KBM-7 (cell line): ENCODE data around the gene MMP25.
A peak's percentile ranks its signal among the peaks of the same experiment; 100 is the strongest.
"Not testable (repeated sequence)": the region's sequence is repeated elsewhere in the genome, so short reads cannot be mapped to it uniquely, and the experiment has no call there.

ENCODE experiments used
- DNase-seq: peaks from one replicate; pipeline ENCODE4 v3.0.0-alpha.2; 2015
- in situ Hi-C: fragments of 300-500 bp; cut with MboI; formaldehyde crosslinking; loops from 2 replicates; pipeline ENCODE4 v1.14.3; 2020; ENCODE audit warnings: low sequenced_read_pairs, low pct_unique_long_range_greater_than_20kb, mixed read lengths

The MMP25 gene

DNA sequence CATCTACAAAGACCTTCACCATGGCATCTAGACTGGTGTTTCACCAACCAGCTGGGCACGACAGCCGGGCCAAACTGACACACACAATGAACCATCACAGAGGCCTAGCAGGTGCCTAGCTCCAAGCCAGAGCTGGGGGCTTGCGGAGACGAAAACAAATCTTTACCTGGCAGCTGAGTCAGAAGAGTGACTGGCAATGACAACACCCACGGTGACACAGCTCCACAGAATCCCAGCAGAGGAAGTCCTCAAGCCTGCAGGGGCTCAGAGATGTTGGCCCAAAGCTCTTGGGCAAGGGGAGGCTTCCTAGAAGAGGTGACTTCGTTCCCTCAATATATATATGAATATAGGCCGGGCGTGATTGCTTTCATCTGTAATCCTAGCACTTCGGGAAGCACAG is 5.1 kb downstream of the MMP25 start:
- DNase-seq = no peak
- in situ Hi-C loops = no loop called here

DNA sequence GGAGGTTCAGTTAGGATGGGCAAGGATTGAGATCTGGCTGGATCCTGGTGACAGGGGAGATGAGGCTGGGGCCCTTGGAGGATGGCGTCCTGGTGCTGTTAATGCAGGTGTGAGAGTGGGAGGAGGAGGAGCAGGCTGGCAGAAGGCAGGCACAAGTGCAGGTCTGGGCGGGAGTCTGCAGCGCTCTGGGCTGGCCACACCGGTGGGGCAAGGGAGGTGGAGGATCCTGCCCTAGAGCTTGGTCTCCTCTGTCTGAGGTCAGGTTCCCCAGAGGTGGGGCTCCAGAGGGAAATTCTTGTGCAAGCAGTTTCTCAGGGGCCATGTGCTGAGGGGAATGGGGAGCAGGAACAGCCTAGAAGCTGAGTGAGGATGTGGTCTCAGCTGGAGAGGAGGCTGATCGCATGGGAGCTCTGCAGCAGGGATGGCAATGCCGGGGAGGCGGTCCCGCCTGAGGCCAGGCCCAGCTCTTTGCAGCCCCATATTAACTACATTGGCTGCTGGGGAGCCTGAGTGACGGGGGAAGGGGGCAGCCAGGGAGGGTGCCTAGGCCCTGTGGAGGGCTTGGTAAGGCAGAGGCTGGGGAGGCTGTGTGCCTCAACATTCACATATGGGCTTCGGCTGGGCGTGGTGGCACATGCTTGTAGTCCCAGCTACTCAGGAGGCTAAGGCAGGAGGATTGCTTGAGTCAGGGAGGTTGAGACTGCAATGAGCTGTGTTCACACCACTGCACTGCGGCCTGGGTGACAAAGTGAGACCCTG is 6.4 kb downstream of the MMP25 start:
- in situ Hi-C loops, DNase-seq: not testable (repeated sequence)

DNA sequence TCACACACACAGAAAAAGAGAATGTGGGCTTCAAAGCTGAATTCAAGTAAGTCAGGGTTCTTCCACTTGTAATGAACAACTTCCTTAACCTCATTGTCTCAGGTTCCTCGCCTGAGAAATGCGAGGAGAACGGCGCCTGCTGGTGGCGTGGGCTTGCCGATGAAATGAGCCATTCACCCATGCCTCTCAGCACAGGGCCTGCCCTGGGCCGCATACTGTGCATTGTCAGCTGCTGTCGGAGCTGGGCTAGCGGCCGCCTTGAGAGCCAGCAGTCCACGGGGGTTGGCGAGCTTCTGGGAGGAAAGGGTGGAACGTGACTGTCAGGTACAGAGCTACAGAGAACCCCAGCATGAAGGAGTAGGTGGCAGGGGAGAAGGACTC is 7.0 kb downstream of the MMP25 start:
- in situ Hi-C loops, DNase-seq: not testable (repeated sequence)

DNA sequence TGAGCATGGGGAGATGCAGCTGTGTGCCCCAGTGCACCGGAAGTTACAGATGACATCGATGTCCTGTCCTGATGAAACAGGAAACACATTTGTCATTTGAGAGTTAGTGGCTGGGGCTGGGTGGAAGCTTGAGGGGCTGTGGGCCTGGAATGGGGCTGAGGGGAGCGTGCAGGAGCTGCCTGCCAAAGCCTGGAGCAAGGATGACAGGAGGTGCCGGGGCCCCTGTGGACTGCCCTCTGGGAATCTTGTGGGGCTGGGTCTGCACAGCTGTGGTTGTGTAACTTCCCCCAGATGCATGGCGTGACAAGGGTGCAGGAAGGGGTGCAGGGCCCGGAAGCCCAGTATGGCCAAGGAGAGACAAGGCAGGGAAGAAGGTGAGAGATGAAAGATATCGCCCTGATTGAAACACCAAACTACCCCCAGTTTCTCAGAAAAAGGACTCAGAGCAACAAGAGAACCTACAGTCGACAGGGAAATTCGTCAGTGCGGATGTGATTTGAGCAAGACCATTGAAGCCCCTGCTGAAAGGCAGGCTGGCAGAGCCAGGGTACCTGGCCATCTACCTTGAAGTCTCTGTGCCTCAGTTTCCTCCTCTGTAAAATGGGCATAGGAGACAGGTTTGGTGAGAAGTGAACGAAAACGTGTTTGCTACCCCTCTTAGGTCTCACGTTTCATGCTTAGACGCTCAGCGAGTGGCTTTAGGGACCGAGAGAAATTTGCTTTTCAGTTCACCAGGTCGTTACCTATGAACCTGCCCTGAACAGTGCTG is 8.8 kb downstream of the MMP25 start:
- DNase-seq = peak; percentile 77
- in situ Hi-C loops = no loop called here

DNA sequence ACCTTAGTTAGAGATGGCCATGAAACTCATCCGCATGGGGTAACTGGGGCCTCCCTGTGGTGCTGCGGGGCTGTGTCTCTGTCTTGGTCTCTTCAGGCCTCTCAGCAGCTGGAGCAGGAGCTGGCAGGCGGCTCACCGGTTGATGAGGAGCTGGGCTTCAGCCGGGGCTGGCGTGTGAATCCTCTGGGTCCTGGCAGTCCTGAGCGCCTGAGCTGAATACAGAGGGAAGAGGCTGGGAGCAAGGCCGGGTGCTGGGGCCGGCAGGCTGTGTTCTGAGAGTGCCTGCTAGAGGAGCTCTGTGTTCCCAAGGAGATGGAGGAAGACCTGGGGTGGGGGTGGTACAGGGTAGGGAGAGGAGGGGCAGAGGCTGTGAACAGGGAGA is 9.4 kb downstream of the MMP25 start:
- DNase-seq, in situ Hi-C loops: not testable (repeated sequence)

DNA sequence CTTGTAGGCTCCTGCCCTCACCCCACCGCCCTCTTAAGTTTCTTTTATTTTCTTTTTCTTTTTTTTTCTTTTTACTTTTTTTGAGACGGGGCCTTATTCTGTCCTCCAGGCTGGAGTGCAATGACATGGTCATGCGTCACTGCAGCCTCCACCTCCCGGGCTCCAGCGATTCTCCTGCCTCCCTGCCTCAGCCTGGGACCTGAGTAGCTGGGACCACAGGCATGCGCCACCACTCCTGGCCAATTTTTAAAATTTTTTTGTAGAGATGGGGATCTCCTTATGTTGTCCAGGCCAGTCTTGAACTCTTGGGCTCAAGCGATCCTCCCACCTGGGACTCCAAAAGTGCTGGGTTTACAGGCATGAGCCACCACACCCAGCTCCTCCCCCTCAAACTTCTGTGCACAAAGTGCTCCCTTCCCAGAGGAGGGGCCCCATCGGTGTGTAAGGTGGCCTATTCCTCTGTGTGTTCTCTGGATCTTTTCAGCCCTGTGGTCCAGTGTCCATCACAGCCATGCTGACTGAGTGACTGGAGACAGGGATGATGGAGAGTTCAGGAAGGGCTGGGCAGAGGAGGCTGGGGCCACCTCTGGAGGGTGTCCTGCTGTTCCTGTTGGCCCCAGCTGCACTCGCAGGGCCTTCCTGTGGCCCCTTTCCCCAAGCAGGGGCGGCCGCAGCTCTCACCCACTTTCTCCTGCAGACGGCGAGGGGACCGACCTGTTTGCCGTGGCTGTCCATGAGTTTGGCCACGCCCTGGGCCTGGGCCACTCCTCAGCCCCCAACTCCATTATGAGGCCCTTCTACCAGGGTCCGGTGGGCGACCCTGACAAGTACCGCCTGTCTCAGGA is 10.2 kb downstream of the MMP25 start:
- DNase-seq = no peak
- in situ Hi-C loops = no loop called here

DNA sequence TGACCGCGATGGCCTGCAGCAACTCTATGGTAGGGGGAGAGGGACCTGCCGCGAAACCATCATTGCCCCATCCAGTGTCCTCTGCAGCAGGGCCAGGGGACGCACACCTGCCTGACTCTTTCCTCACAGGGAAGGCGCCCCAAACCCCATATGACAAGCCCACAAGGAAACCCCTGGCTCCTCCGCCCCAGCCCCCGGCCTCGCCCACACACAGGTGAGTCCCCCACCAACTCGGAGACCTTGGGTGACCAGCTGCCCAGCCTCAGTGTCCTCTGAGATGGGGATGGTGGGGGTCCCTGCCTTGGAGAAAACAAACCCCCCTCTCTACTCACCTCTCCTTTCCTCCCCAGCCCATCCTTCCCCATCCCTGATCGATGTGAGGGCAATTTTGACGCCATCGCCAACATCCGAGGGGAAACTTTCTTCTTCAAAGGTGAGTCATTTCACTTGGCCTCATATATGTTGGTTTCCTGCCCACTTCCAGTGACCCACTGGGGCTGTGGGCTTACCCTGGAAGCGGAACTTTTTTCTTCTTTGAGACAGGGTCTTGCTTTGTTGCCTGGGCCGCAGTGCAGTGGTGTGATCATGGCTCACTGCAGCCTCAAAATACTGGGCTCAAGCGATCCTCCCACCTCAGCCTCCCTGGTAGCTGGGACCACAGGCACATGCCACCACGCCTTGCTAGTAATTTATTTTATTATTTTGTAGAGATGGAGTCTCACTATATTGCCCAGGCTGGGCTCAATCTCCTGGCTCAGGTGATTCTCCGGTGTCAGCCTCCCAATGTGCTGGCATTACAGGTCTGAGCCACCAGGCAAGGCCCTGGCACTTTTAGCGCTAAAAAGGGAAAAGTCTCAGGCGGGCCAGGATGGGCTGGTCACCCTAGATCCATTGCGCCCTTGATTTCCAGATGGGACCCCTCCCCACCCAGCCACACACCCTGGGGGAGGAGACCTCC is 11.1 kb downstream of the MMP25 start:
- DNase-seq = no peak
- in situ Hi-C loops = no loop called here

DNA sequence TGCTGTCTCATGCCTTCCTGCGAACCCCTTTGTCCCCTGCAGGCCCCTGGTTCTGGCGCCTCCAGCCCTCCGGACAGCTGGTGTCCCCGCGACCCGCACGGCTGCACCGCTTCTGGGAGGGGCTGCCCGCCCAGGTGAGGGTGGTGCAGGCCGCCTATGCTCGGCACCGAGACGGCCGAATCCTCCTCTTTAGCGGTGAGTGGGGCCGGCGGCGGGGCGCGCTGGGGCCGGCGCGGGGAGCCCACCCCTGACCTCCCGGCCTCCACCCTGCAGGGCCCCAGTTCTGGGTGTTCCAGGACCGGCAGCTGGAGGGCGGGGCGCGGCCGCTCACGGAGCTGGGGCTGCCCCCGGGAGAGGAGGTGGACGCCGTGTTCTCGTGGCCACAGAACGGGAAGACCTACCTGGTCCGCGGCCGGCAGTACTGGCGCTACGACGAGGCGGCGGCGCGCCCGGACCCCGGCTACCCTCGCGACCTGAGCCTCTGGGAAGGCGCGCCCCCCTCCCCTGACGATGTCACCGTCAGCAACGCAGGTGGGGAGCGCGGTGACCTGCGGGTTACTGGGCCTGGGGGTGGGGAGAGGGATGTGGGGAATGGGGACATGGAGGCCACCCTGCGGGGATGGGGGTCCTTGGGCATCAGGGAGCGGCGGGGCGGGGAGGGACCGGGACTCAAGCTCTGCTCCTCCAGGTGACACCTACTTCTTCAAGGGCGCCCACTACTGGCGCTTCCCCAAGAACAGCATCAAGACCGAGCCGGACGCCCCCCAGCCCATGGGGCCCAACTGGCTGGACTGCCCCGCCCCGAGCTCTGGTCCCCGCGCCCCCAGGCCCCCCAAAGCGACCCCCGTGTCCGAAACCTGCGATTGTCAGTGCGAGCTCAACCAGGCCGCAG is 12.0 kb downstream of the MMP25 start:
- in situ Hi-C loops = no loop called here
- DNase-seq = no peak

DNA sequence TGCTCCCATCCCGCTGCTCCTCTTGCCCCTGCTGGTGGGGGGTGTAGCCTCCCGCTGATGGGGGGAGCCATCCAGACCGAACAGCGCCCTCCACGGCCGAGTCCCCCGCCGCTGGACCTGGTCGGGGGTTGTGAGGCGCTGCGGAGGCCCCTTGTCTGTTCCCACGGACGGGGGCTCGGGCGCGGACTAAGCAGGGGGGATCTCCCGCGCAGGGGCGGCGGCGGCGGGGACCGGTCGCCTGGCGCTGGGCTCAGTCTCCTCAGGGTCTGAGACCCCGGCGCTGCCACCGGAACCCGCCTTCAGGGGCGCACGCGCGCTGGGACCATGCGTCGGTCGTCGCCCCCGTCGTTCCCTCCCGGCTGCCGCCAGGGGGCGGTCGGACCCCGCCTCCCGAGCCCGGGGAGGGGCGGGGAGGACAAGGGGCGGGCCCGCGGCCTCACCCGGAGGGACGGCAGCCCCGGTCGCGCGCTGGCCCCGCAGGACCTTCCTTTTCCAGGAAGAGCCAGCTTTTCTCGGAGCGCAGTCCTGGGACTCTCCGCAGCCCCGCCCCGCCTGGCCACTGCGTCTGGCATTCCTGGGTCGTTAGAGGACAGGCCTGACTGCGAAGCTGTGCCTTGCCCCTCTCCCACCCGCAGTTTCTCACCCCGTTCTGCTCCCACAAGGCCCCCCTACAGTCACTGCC is 12.8 kb downstream of the MMP25 start:
- in situ Hi-C loops = no loop called here
- peak; percentile 91 for DNase-seq

DNA sequence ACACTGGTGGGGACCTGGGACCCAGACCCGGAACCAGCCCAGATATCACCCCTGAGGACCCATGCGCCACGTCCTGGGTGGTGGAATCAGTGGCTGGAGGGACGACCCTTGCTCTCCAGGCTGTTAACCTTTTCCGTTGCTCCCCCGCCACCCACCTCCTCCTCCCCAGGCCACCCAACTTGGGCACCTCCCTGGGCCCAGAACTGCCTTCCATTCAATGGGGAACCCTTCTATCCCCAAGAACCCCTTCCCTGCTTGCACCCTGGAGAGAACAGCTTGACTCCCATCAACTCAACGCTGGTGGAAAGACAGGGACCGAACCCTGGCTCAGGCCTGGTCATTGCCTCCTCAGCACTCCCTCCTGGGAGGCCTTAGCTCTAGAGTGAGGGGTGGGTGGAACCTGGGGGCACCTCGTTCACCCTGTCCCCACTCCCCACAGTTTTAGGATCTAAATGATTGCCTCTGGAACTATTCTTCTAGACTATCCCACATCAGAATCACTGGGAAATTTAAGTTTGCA is 13.4 kb downstream of the MMP25 start:
- in situ Hi-C loops = no loop called here
- DNase-seq = no peak

DNA sequence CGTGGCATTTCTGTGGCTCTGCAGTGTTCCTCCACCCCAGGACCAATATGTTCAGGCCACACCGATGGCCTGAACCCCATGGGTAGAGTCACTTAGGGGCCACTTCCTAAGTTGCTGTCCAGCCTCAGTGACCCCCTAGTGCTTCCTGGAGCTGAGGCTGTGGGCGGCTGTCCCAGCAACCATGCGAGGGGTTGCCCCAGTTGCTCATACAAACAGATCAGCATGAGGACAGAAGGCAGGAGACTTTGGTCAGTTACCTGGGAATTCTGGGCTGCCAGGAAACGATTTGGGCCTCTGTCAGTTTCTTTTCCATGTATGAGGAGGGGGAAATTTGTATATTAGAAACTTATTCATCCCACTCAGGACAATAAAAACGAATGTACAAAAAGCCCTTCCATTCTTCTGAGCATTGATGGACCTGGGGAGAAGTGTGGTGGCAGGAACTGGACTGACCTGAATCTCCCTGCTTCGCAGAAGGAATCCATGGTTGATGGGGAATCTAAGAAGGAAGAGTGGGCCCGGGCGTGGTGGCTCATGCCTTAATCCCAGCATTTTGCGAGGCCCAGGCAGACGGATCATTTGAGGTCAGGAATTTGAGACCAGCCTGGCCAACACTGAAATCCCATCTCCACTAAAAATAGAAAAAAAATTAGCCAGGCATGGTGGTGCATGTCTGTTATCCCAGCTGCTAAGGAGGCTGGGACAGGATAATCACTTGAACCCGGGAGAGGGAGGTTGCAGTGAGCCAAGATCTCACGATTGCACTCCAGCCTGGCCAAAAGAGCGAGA is 14.2 kb downstream of the MMP25 start:
- in situ Hi-C loops = no loop called here
- no peak for DNase-seq

DNA sequence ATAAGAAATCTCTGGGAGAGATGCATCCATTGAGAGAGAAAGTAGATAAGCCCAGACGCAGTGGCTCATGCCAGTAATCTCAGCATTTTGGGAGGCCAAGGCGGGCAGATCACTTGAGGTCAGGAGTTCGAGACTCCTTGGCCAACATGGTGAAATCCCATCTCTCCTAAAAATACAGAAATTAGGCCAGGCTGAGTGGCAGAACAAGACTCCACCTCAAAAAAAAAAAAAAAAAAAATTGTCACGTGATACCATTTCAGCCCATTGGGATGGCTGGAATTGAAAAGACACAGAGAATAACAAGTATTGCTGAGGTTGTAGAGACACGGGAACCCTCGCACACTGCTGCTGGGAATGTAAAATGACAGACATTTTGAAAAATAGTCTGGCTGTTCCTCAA is 16.2 kb downstream of the MMP25 start:
- DNase-seq = no peak
- in situ Hi-C loops = no loop called here

DNA sequence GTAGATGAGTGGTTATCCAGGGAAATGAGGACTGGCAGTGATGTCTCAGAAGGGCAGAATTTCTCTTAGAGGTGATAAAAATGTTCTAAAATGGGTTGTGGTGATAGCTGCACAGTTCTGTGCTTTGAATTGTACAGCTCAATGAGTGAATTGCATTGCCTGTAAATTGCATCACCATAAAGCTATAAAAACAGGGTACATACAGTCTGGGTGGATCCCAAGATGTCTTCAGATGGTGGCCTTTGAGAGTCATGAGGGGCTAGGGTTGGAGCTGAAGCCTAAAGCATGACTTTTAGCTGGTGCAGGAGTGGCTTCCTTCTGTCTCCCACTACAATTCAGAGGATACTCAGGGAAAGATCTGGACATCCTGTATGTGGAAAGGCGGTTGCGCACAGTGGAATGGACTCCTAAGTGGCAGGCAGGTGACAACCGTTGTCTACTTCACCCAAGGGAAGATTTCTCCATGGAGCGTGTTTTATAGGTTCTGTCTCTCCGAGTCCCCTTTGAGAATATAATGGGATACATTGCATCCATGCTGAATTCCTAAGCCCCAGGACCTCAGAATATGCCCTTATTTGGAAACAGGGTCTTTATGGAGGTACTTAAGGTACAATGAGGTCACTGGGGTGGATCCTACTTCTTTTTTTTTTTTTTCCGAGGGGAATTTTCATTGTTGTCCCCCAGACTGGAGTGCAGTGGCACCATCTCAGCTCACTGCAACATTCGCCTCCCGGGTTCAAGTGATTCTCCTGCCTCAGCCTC is 17.4 kb downstream of the MMP25 start:
- in situ Hi-C loops = no loop called here
- DNase-seq = no peak

DNA sequence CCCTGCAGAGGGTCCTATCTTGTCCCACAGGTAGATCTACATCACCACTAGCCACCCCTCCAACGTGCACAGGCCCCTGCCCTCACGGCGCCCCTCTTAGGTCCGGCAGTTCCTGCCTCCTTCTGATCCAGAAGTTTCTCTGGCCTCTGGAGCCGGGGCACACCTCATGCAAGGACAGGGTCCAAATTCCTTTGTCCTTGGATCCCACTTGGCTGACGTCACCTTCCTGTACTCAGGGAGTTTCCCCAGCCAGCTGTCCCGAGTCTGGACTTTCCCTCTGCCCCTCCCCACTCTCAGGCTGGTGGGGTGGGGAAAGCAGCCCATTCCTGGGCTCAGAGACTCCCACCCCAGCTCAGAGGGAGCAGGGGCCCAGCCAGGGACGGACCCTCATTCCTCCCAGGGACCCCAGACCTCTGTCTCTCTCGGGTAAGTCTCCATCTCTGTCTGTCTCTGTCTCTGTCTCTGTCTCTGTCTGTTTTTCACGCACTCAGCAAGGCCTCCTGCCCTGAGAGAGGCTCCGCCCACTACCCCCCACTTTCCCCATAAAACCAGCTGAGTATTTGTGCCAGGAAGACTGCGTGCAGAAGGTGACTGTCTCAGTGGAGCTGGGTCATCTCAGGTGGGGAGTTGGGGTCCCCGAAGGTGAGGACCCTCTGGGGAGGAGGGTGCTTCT is 18.8 kb downstream of the MMP25 start, which contains the start of gene IL32:
Gene IL32, plus strand, starts transcription at position 572 of the 673 bp plus-strand sequence. CDS start 172 bp downstream, outside the sequence.
- no peak for DNase-seq
- in situ Hi-C loops = no loop called here
